ENCODE measurements around the gene MORN5.
A peak's percentile ranks its signal among the peaks of the same experiment; 100 is the strongest.
"Not testable (repeated sequence)": the region's sequence is repeated elsewhere in the genome, so short reads cannot be mapped to it uniquely, and the experiment has no call there.

MORN5 gene

DNA sequence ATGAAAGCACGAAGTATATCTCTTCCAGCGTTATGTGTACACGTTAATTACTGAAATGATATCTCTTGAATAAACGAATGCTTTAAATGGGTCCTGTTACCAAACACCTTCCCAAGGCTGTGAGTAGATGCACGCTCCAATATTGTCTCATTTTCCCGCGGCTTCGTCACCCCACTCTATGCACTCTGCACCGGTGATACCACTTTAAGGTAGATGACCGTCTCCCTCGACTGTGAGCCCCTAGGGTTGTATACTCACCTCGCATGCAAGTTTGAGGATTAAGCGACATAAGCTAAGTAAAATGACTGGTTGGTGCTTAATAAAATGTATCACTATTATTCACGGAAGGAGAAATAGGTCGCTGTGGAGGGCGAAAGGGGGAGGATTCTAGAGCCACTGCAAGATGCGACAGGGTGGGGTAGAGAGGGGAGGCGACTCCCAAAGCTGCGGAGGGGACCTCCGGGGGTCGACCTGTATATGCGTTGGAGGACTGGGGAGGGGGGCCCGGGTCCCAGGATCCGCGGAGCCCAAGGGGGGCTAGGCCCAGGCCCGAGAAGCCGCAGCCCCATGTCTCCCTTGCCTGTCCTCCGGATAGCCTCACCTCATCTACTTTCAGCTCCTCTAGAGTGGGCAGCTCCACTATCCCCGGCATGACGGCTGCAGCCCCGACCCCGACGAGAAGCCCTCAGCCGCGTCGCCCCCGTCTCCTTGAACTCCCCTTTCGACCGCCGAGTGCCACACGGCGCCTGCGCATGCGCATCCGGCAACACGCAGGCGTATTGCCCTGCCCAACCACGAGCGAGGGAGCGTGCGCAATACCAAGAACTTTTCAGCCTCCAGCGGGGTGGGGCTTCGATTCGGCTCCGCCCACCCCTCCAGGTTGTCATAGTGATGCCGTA, at the start of gene MORN5, which contains the start of gene NDUFA8:
MORN5 (plus strand) TSS at position 883 of the 899 bp plus-strand sequence. CDS start 65 bp downstream, outside the sequence.
NDUFA8 (minus strand) TSS at position 754 of the 899 bp plus-strand sequence; CDS start at position 652, 102 bp downstream.
- DNase-seq: peak; percentile 95

DNA sequence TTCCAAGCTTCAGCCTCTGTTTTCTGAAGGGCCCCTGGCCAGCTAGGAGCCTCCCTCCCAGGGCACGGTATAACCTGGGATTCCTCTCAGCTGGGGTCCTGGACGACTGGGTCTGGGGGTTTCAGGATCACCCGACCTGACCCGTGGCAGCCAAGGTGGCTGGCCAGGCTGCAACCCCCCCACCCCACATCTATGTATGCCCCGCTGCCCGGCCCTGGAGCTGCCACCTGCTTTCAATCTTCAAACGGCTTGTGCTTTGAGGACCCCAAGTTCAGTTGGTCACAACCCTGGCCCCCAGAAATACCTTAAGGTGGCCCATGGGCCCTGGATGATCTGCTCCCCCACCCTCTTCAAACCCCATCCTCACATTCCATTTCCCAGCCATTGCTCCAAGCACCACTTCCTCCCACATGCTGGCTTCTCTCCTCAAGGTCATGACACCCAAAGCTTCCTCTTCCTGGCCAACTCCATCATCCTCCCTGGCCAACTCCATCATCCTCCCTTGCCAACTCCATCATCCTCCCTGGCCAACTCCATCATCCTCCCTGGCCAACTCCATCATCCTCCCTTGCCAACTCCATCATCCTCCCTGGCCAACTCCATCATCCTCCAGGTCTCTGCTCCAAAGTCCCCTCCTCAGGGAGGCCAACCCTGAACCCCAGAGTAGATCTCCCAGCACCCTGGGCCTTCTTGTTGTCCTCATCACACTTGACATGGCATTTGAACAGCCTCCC, 49.4 kb upstream of the MORN5 start:
- no peak for DNase-seq

- no peak for DNase-seq
Observed at GRCh38 chr9:122111413-122112085, 48.2 kb upstream of the MORN5 start.

- no peak for DNase-seq
Observed at GRCh38 chr9:122112238-122112637, 47.5 kb upstream of the MORN5 start.

- no peak for DNase-seq
Observed at GRCh38 chr9:122113574-122113973, 46.1 kb upstream of the MORN5 start.

DNA sequence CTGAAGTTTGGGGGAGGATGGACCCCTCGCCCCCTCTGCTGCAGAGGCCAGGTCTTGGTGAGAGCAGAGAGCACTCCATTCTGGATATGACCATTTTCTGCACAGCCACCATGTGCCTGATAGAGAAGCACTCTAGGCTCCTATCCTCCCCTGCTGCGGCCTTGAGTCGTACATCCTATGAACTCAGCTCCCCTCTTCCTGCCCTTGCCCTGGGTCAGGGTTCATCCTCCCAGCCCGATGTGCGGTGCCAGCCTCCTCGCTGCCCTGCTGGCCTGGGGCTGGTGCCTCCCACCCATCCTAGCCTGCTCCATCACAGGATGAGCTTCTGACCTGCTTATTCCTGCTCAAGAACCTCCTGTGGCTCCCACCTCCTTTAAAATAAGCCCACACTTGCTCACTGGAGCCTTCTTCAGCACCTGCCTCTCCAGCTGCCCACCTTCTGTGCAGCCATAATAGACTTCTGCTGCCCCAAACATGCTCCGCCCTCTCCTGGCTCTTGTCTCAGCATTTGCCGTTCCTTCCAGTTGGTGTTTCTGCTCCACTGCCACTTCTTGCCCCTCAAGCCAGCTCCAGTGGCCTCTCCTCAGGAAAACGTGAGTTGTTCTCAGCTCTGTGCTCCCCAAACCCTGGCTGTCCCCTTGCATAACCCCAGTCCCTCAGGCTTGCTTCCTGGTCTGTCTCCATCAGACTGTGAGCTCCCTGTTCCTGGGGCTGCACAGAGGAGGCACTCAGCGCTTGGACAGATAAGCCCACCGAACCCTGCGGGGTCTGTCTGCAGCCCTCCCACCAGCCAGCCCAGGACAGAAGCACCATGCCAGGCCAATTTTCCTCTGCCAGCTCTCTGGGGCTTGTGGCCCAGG, 44.3 kb upstream of the MORN5 start:
- no peak for DNase-seq

DNA sequence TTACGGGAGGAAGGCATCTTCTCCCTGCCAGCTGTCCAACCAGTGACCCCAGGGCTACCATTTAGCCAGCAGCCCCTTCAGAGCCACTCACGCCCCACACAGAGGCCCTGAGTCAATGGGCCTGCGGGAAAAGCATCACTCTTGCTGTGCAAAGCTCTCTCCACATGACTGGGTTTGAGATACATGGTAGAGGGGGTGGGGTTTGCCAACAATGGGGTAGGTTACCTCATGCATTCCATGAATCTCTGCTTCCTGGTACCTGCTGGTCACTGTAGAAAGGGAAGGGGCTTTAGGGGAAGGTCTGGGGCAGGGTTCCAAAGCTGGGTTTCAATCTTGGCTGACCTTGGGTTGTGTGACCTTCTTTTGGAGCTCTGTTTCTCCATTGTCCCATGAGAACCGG, 43.7 kb upstream of the MORN5 start:
- no peak for DNase-seq

- no peak for DNase-seq
Observed at GRCh38 chr9:122116448-122117173, 43.1 kb upstream of the MORN5 start.

DNA sequence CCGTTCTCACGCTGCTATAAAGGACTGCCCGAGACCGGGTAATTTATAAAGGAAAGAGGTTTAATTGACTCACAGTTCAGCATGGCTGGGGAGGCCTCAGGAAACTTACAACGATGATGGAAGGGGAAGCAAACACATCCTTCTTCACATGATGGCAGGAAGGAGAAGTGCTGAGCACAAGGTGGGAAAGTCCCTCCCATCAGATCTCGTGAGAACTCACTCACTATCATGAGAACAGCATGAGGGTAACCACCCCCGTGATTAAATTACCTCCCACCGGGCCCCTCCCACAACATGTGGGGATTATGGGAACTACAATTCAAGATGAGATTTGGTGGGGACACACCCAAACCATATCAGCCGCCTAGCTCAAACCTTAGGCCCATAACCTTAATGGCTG, 42.5 kb upstream of the MORN5 start:
- DNase-seq: not testable (repeated sequence)

DNA sequence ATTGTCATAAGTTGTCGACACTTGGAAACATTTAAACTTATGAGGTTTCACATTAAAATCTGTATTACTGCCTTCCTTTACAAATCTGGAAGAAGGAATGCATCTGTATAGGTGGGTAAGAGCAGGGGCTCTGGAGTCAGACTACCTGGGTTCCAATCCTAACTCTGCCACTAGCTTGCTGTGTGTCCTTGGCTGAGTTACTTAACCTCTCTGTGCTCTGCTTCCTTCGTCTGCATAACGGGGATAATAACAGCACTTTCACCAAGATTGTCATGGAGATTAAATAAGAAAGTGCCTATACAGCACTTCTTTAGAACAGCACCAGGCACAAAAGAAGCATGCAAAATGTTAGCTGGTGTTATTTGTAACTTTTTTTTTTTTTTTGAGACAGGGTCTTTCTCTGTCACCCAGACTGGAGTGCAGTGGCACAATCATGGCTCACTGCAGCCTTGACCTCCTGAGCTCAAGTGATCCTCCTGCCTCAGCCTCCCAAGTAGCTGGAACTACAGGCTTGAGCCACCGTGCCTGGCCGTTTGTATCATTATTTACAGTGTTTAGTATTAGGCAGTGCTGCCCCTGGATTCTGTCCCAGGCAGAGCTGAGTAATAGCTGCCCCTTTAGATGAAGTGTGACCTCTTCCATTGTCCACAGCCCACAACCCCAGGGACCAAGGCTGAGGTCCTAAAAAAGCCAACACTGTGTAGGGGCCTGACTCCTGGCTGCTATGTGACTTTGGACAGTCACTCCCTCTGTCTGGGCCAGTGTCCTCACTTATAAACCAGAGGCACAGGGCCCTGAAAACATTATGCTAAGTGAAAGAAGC, 41.2 kb upstream of the MORN5 start:
- DNase-seq: no peak

DNA sequence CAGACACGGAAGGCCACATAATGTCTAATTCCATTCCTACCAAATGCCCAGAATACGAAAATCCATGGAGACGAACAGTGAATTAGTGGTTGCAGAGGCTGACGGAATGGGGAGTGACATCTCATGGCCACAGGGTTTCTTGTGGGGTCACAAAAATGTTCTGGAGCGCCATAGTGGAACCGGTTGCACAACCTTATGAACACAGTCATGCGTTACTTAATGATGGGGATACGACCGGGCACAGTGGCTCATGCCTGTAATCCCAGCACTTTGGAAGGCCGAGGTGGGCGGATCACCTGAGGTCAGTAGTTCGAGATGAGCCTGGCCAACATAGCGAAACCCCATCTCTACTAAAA, 40.6 kb upstream of the MORN5 start:
- DNase-seq: no peak

- no peak for DNase-seq
Observed at GRCh38 chr9:122119721-122120120, 40.0 kb upstream of the MORN5 start.

DNA sequence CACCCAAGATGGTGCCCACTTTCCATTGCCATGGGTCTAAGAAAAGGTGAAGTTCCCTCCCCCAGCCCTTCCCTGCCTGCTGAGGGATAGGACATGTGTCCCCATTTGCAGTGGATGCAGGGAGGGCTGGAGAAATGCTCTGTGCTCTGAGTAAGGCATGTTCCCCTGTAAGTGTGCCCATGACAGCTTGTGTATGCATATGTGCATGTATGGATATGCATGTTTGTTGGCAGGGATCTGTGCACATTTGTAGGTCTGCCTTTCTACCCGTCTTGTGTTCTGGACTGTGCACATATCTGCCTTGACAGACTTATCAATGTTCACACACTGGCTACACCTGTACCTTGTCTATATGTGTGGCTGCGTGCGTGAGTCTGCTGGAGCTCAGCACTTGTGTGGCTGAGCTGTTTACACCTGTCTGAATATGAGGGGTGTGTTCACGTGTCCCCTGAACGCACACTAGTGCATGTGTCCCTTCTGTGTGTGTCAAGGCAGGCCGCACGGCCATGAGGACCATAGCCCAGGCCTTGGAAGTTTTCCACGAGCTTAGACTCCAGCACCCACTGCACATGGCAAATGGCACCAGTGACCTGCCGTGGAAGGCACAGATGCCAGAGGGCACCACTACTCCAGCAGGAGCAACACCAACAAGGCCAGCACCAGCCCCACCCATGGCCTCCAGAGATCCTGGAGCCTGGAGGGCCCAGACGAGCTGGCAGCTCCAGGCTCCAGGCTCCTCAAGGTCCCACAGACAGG, 39.2 kb upstream of the MORN5 start:
- no peak for DNase-seq

GRCh38 chr9:122121391-122121790, 38.3 kb upstream of the MORN5 start:
- no peak for DNase-seq

DNA sequence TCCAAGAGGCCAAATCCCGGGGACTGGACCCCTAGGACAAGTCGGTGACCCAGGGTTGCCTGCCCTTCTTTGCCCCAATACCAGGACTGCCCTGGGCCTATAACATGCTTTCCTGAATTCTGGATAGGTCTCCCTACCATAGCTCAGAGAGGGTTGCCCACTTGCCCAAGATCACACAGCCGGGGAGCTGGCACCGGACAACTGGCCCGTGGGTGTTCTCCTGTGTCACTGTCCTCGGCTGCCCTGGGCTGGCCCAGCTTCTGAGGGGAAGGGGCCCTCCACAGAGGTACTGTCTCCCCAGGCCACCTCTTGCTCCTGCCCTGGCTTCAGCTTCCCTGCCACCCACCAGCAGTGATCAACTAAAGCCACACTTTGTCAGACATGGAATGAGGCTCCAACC, 37.8 kb upstream of the MORN5 start:
- DNase-seq: no peak

DNA sequence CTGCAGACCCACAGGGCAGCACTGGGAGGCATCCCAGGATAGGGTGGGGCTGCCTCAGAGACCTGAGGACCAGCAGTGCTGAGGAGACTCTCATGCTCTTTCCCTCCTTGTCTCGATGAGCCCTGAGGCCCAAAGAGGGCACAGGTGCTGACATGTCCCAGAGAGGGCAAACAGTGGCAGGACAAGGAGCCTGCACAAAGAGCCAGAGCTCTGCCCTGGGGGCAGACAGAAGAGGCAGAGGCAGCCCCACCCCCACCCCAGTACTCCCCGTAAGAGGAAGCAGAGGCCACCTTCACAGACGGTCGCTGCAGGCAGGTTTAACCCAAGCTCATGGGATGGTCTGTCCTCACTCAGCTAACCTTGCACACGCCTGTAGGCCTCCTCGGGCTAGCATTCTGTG, 37.2 kb upstream of the MORN5 start:
- DNase-seq: no peak

- peak; percentile 52 for DNase-seq
Observed at GRCh38 chr9:122122903-122123632, 36.6 kb upstream of the MORN5 start.

DNA sequence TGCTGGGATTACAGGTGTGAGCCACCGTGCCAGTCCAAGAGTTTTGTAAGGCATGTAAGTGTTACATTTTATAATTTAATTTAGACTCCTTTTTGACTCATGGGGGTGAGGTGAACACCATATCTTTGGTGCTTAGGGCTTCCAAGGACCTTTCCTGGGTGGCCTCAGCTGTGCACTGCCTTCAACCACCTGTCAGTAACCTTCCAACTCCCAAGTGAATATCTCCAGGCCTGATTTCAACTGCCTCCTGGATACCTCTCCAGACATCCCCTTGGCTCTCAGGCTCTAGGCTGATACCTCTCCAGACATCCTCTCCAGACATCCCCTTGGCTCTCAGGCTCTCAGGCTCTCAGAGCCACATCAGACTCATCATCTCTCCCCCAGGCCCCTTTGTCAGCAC, 35.7 kb upstream of the MORN5 start:
- no peak for DNase-seq

DNA sequence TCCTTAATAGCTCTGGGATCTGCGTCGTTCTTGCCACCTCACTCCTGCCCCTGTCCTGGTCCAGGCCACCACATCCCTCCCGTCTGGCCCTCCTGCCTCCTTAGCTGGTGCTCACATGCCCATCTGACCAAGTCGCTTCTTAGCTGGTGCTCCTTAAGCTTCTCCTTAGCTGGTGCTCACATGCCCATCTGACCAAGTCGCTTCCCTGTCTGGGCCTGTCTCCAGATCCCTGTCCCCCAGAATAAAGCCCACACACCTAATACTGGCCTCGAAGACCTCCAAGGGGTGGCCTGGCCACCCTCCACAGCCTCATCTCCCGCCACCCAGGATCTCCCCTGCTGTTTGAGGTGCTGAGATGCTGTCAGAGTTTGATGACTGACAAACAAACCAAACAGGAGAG, 35.2 kb upstream of the MORN5 start:
- no peak for DNase-seq

- peak; percentile 39 for DNase-seq
Observed at GRCh38 chr9:122125158-122125508, 34.6 kb upstream of the MORN5 start.
